Esophagus mucosa (tissue), 1 donor: ENCODE results near the gene JARID2. TPM values are rescaled to one million over a fixed set of nuclear protein-coding genes. Genes with fewer than 3 reads are reported as not detected.

Source experiments
- ATAC-seq: fragments of 200-7000 bp; cut with Tn5 transposase; one replicate; pipeline ENCODE4 v1.9.1; 2020
- total RNA-seq: library from RNA; stranded (reverse); gene quantifications from one replicate; pipeline ENCODE4 v1.2.4, GENCODE V29; 2023
- donor health status: DM: yes; HTN: yes; CAD: no.

The JARID2 gene
- total RNA-seq, 1 donor from 2014 or later, result 22.1 TPM

- ATAC-seq, result no peak
Measured at GRCh38 chr6:15475872-15476271, 230.0 kb downstream of the JARID2 start.

- ATAC-seq, result no peak
Measured at GRCh38 chr6:15476631-15477380, 230.9 kb downstream of the JARID2 start.

- ATAC-seq, result no peak
Measured at GRCh38 chr6:15477746-15478145, 231.9 kb downstream of the JARID2 start.

GRCh38 chr6:15479761-15480160 is 233.9 kb downstream of the JARID2 start:
- ATAC-seq, result peak; percentile 97

GRCh38 chr6:15480525-15480924 is 234.7 kb downstream of the JARID2 start:
- no peak for ATAC-seq

- ATAC-seq, result no peak
Measured at GRCh38 chr6:15481390-15482291, 235.8 kb downstream of the JARID2 start.

GRCh38 chr6:15483060-15483459 is 237.2 kb downstream of the JARID2 start:
- no peak for ATAC-seq

- no peak for ATAC-seq
Measured at GRCh38 chr6:15484140-15484539, 238.3 kb downstream of the JARID2 start.

- ATAC-seq, result no peak
Measured at GRCh38 chr6:15484821-15485220, 239.0 kb downstream of the JARID2 start.

GRCh38 chr6:15485936-15486335 is 240.1 kb downstream of the JARID2 start:
- peak; percentile 30 for ATAC-seq

GRCh38 chr6:15487262-15487661 is 241.4 kb downstream of the JARID2 start:
- ATAC-seq, result no peak

GRCh38 chr6:15489261-15489962 is 243.5 kb downstream of the JARID2 start:
- no peak for ATAC-seq

- ATAC-seq, result no peak
Measured at GRCh38 chr6:15490242-15491100, 244.6 kb downstream of the JARID2 start.

- peak; percentile 59 for ATAC-seq
Measured at GRCh38 chr6:15491255-15491985, 245.6 kb downstream of the JARID2 start.

GRCh38 chr6:15491986-15492269 is 246.1 kb downstream of the JARID2 start:
- no peak for ATAC-seq

- no peak for ATAC-seq
Measured at GRCh38 chr6:15493437-15494168, 247.7 kb downstream of the JARID2 start.

GRCh38 chr6:15495375-15495901 is 249.6 kb downstream of the JARID2 start:
- no peak for ATAC-seq

- ATAC-seq, result no peak
Measured at GRCh38 chr6:15496345-15497131, 250.7 kb downstream of the JARID2 start.

GRCh38 chr6:15498640-15499039 is 252.8 kb downstream of the JARID2 start:
- peak; percentile 92 for ATAC-seq

GRCh38 chr6:15499125-15499524 is 253.3 kb downstream of the JARID2 start:
- no peak for ATAC-seq
